HFFc6 (cell line): ENCODE measurements around the gene SPACA1. TPM values are rescaled to one million over a fixed set of nuclear protein-coding genes. Genes with fewer than 3 reads are reported as not detected.

Experiments used
- DNase-seq: peaks from one replicate; pipeline ENCODE4 v3.0.0-alpha.2; 2018
- H3K27ac Mint-ChIP-seq: 2 replicates; pipeline ENCODE4 v1.8.0; 2020; ENCODE audit warnings: mild to moderate bottlenecking, mixed read lengths
- H3K27me3 Mint-ChIP-seq: 2 replicates; pipeline ENCODE4 v1.8.0; 2021; ENCODE audit warnings: mild to moderate bottlenecking, moderate library complexity, mixed read lengths; ENCODE audit not compliant: insufficient read depth
- H3K36me3 Mint-ChIP-seq: 2 replicates; pipeline ENCODE4 v1.8.0; 2021; ENCODE audit warnings: low read depth, mixed read lengths
- H3K4me1 Mint-ChIP-seq: 2 replicates; pipeline ENCODE4 v1.8.0; 2020; ENCODE audit warnings: low read depth, mixed read lengths
- H3K4me3 Mint-ChIP-seq: 2 replicates; pipeline ENCODE4 v1.8.0; 2020; ENCODE audit warnings: mild to moderate bottlenecking, moderate library complexity, mixed read lengths
- H3K9me3 Mint-ChIP-seq: 2 replicates; pipeline ENCODE4 v1.8.0; 2020; ENCODE audit warnings: mild to moderate bottlenecking, mixed read lengths
- total RNA-seq, 6 experiments: library from RNA; stranded (reverse); fragmentation: NEBNext Ultra II Directional; extraction: Animal tissue kit (Norgen Biotek cat#: 25700); gene quantifications; 2 replicates in 1 of 6; 3 replicates in 5 of 6; pipeline ENCODE4 v1.2.3, GENCODE V29; 2021
- TF ChIP-seq, protein P1 (sequence below): fragments of 200-600 bp; sonication (generic); IDR thresholded peaks from 2 replicates; pipeline ENCODE4 v1.5.0; 2021; ENCODE audit warnings: antibody characterized with exemption, mild to moderate bottlenecking

Gene SPACA1
- total RNA-seq, 6 experiments from 2014 or later: not detected

DNA sequence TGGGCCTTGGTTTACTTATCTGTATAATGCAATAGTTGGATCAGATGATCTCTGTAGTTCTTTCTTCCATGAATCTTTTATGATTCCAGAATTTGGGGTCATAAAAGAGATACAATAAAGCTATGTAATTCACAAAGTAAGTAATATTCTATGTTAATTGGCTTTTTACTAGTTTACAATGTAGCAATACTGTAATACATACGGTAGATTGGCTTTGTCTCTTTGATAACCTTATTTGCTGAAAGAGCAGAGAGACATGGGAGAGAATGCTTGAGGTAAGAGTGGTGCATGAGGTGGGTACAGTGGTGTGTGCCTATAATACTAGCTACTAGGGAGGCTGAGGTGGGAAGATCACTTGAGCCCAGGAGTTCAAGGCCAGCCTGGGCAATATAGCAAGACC, 14.7 kb downstream of the SPACA1 start:
- no peak for DNase-seq
- Mint-ChIP-seq H3K27ac (no peak overlapping the region), H3K4me1 (no peaks in the 10 kb centered on the region), H3K27me3 (no peaks in the 10 kb centered on the region; the same call in 1 of the 2 replicates), H3K36me3 (no peaks in the 10 kb centered on the region), H3K4me3 (no peak overlapping the region), H3K9me3 (no peaks in the 10 kb centered on the region)
- TF ChIP-seq, protein P1, sequence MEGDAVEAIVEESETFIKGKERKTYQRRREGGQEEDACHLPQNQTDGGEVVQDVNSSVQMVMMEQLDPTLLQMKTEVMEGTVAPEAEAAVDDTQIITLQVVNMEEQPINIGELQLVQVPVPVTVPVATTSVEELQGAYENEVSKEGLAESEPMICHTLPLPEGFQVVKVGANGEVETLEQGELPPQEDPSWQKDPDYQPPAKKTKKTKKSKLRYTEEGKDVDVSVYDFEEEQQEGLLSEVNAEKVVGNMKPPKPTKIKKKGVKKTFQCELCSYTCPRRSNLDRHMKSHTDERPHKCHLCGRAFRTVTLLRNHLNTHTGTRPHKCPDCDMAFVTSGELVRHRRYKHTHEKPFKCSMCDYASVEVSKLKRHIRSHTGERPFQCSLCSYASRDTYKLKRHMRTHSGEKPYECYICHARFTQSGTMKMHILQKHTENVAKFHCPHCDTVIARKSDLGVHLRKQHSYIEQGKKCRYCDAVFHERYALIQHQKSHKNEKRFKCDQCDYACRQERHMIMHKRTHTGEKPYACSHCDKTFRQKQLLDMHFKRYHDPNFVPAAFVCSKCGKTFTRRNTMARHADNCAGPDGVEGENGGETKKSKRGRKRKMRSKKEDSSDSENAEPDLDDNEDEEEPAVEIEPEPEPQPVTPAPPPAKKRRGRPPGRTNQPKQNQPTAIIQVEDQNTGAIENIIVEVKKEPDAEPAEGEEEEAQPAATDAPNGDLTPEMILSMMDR: no peak

DNA sequence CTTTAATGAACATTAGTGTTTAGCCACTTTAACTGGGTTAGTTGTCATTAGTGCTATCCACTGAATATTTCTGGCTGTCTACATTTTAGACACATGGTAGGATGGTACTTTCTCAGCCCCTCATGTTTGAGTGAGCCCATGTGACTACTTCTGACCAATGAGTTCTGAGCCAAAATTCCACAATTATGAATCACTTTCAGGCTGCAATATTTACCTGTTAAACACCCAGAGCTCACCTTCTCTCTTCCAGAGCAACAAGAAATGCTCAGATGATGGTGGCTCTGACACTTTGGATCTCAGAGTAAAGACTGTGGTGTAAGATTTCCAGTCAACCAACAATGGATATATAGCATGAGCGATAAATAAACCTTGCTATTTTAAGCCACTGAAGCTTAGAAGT, 24.8 kb downstream of the SPACA1 start:
- Mint-ChIP-seq H3K9me3 (peaks cover 7% of the 10 kb centered on the region), H3K4me3 (no peak overlapping the region), H3K36me3 (no peaks in the 10 kb centered on the region), H3K27ac (no peak overlapping the region), H3K4me1 (no peaks in the 10 kb centered on the region), H3K27me3 (peaks cover 2% of the 10 kb centered on the region; the same call in 1 of the 2 replicates)
- TF ChIP-seq, protein P1: no peak
- no peak for DNase-seq

DNA sequence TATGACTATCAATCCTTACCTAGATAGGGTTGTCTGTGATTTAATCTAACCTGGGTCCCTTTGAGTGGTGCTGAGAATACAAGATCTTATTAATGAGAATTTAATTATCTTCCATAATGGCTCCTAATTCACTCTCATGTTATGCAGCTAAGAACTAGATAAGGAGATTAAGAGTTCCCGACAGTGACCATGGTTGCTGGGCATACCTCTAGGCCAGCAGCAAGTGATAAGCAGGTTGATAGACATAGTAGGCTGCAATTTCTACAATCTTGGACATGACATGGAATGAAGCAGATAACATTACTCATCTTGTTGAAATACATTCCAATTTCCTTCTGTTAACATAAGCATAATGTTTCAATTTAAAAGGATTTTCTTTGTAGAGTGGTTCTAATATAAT, 27.1 kb downstream of the SPACA1 start:
- no peaks in the 10 kb centered on the region for H3K4me1 Mint-ChIP-seq
- peaks cover 2% of the 10 kb centered on the region; the same call in 1 of the 2 replicates for H3K27me3 Mint-ChIP-seq
- TF ChIP-seq, protein P1: no peak
- DNase-seq: no peak
- H3K9me3 Mint-ChIP-seq: peaks cover 7% of the 10 kb centered on the region
- H3K4me3 Mint-ChIP-seq: no peak overlapping the region
- H3K36me3 Mint-ChIP-seq: no peaks in the 10 kb centered on the region
- H3K27ac Mint-ChIP-seq: no peak overlapping the region

DNA sequence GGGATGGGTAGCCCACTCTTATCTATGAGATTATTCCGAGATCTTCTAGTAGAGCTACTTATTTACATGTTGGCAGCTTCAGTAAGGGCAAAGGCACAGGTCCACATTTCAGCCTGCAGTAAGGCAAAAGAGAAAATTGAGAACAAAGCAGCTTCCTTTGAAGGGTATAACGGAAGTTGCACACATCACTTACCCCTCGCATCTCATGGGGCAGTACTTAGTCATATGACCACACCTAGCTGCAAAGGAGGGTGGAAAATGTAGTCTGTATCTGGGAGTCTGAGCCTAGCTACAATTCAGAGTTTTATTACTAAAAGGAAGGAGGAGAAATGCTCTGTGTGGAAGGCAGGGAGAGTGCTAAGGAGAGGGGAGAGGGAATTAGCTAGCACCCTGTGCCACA, 29.7 kb downstream of the SPACA1 start:
- no peak overlapping the region for H3K27ac Mint-ChIP-seq
- no peak for DNase-seq
- no peaks in the 10 kb centered on the region for H3K4me1 Mint-ChIP-seq
- peaks cover 6% of the 10 kb centered on the region for H3K9me3 Mint-ChIP-seq
- peaks cover 2% of the 10 kb centered on the region; the same call in 1 of the 2 replicates for H3K27me3 Mint-ChIP-seq
- no peaks in the 10 kb centered on the region for H3K36me3 Mint-ChIP-seq
- TF ChIP-seq, protein P1: no peak
- no peak overlapping the region for H3K4me3 Mint-ChIP-seq

DNA sequence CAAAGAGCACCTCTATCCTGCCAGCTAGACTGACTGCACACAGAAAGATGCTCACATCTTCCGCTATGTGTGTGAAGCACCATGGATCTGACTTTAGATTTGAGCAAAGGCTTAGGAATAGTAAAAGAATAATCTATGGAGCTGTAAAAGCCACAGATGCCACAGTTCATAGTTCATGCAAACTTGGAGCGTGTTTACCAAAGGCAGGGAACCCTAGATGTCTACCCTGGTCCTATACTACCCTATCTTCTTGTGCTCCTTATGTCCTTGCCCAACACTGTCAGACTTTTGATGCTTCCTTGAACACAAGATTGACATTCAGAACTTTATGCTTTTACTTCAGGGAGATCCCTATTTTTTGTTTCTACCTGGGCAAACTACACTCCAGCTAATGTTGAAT, 39.2 kb downstream of the SPACA1 start:
- H3K4me3 Mint-ChIP-seq: no peak overlapping the region
- TF ChIP-seq, protein P1: no peak
- H3K27me3 Mint-ChIP-seq: no peaks in the 10 kb centered on the region; the same call in none of the 2 replicates
- H3K36me3 Mint-ChIP-seq: no peaks in the 10 kb centered on the region
- H3K9me3 Mint-ChIP-seq: peaks cover 10% of the 10 kb centered on the region
- H3K27ac Mint-ChIP-seq: no peak overlapping the region
- no peak for DNase-seq
- no peaks in the 10 kb centered on the region for H3K4me1 Mint-ChIP-seq

DNA sequence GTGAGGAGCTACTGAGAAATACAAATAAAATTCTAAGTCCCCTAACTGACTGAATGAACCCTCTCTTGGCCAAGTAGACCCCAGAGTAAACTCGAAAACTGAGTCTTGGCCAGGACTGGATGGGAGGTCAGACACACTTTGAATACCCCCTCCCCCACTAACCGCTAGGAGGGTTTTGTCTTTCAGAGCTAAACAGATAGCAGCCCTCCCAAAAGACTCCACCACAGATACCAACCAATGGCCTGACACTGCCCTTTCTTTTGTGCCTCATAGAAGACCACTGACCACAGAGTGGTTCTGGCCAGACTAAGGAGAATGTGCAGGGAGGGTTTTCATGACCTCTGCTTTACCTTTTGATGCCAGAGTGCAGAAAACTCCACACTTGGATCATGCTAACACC, 42.1 kb downstream of the SPACA1 start:
- no peak for DNase-seq
- no peaks in the 10 kb centered on the region; the same call in 1 of the 2 replicates for H3K9me3 Mint-ChIP-seq
- H3K27me3 Mint-ChIP-seq: no peaks in the 10 kb centered on the region; the same call in none of the 2 replicates
- TF ChIP-seq, protein P1: no peak
- no peaks in the 10 kb centered on the region for H3K4me1 Mint-ChIP-seq
- no peaks in the 10 kb centered on the region for H3K36me3 Mint-ChIP-seq
- no peak overlapping the region for H3K4me3 Mint-ChIP-seq
- no peak overlapping the region for H3K27ac Mint-ChIP-seq
